ENCODE measurements around the gene UGT1A4.

GRCh38 chr2:233791151-233791882, 72.8 kb downstream of the UGT1A4 start:
- TF ChIP-seq CTCF (conservative IDR thresholded peaks at IDR 0.05; ENCODE audit: low read length) (no peak), EZH2phosphoT487 (IDR thresholded peaks at IDR 0.05; ENCODE audit: borderline replicate concordance) (no peak)

All from Loucy (cell line).